DND-41 (cell line): ENCODE measurements around the gene BLOC1S5.

ENCODE experiments used
- ATAC-seq: fragments of 200-7000 bp; cut with Tn5 transposase; 3 replicates; pipeline ENCODE4 v1.9.1; 2021; ENCODE audit warnings: low read depth; ENCODE audit not compliant: insufficient read depth
- DNase-seq: peaks from one replicate; pipeline ENCODE4 v3.0.0-alpha.2; 2020
- H2AFZ ChIP-seq: 2 replicates; pipeline ENCODE4 v1.6.0; 2012; ENCODE audit warnings: low read depth, low read length
- H3K27ac ChIP-seq: 2 replicates; pipeline ENCODE4 v1.5.1; 2012; ENCODE audit warnings: low read length, inconsistent platforms
- H3K27me3 ChIP-seq: fragments of 200-600 bp; sonication (generic); 2 replicates; pipeline ENCODE4 v1.6.0; 2012; ENCODE audit warnings: low read length, mild to moderate bottlenecking, inconsistent platforms; ENCODE audit not compliant: insufficient read depth, poor library complexity
- H3K36me3 ChIP-seq: 2 replicates; pipeline ENCODE4 v1.5.1; 2012; ENCODE audit warnings: low read length, inconsistent platforms; ENCODE audit not compliant: insufficient read depth
- H3K4me1 ChIP-seq: 2 replicates; pipeline ENCODE4 v1.5.1; 2012; ENCODE audit warnings: mild to moderate bottlenecking, low read length; ENCODE audit not compliant: insufficient read depth
- H3K4me2 ChIP-seq: 2 replicates; pipeline ENCODE4 v1.6.0; 2012; ENCODE audit warnings: mild to moderate bottlenecking, moderate library complexity, low read length, inconsistent platforms; ENCODE audit not compliant: insufficient read depth
- H3K4me3 ChIP-seq, 2 experiments: fragments of 200-600 bp in 1 of 2; shearing (Covaris generic) in 1 of 2; 2 replicates each; pipeline ENCODE4 v1.5.1; 2012 to 2016; ENCODE audit warnings: inconsistent platforms in 2 of 2, low read length in 2 of 2, mild to moderate bottlenecking in 2 of 2, low read depth in 1 of 2, moderate library complexity in 1 of 2
- H3K79me2 ChIP-seq: 2 replicates; pipeline ENCODE4 v1.6.0; 2012; ENCODE audit warnings: low read length, inconsistent platforms; ENCODE audit not compliant: insufficient read depth
- H3K9ac ChIP-seq: 2 replicates; pipeline ENCODE4 v1.6.0; 2012; ENCODE audit warnings: low read depth, mild to moderate bottlenecking, inconsistent platforms, low read length, moderate library complexity
- H3K9me3 ChIP-seq: 2 replicates; pipeline ENCODE4 v1.5.1; 2012; ENCODE audit warnings: low read length, moderate library complexity, mild to moderate bottlenecking, inconsistent platforms; ENCODE audit not compliant: insufficient read depth, severe bottlenecking
- H4K20me1 ChIP-seq: 2 replicates; pipeline ENCODE4 v1.6.0; 2012; ENCODE audit warnings: low read length; ENCODE audit not compliant: insufficient read depth
- CTCF ChIP-seq: IDR thresholded peaks from 2 replicates; pipeline ENCODE4 v1.5.1; 2012; ENCODE audit warnings: borderline replicate concordance, low read length, moderate library complexity, mild to moderate bottlenecking; ENCODE audit not compliant: poor library complexity, severe bottlenecking; ENCODE audit errors: extremely low read depth
- EZH2 ChIP-seq: IDR thresholded peaks from 3 replicates; pipeline ENCODE4 v1.6.1; 2012; ENCODE audit warnings: borderline replicate concordance, low read depth, mild to moderate bottlenecking, moderate library complexity, low read length, inconsistent platforms; ENCODE audit not compliant: severe bottlenecking

Gene BLOC1S5

GRCh38 chr6:8070718-8071117 lies 6.5 kb upstream of the BLOC1S5 start:
- no peak overlapping the region for H3K4me2 ChIP-seq
- TF ChIP-seq CTCF: no peak
- TF ChIP-seq EZH2: no peak
- no peak overlapping the region for H3K4me3 ChIP-seq
- no peaks in the 10 kb centered on the region for H3K36me3 ChIP-seq
- H3K27me3 ChIP-seq: no peaks in the 10 kb centered on the region
- no peaks in the 10 kb centered on the region for H3K79me2 ChIP-seq
- no peaks in the 10 kb centered on the region for H3K4me1 ChIP-seq
- H3K9ac ChIP-seq: no peak overlapping the region
- no peaks in the 10 kb centered on the region for H4K20me1 ChIP-seq
- no peaks in the 10 kb centered on the region for H3K9me3 ChIP-seq
- no peak for ATAC-seq
- no peak overlapping the region for H2AFZ ChIP-seq
- no peak for DNase-seq
- H3K27ac ChIP-seq: no peak overlapping the region

GRCh38 chr6:8069631-8070284 lies 5.6 kb upstream of the BLOC1S5 start:
- no peaks in the 10 kb centered on the region for H4K20me1 ChIP-seq
- peaks cover 5% of the 10 kb centered on the region for H3K4me1 ChIP-seq
- DNase-seq: no peak
- H3K9ac ChIP-seq: no peak overlapping the region
- no peak overlapping the region for H2AFZ ChIP-seq
- H3K27ac ChIP-seq: no peak overlapping the region
- H3K79me2 ChIP-seq: no peaks in the 10 kb centered on the region
- no peak for TF ChIP-seq CTCF
- TF ChIP-seq EZH2: no peak
- no peak for ATAC-seq
- no peak overlapping the region for H3K4me3 ChIP-seq
- H3K4me2 ChIP-seq: no peak overlapping the region
- H3K36me3 ChIP-seq: no peaks in the 10 kb centered on the region
- H3K27me3 ChIP-seq: no peaks in the 10 kb centered on the region
- no peaks in the 10 kb centered on the region for H3K9me3 ChIP-seq

GRCh38 chr6:8069151-8069550 lies 5.0 kb upstream of the BLOC1S5 start:
- no peak overlapping the region for H3K4me3 ChIP-seq
- H3K9ac ChIP-seq: no peak overlapping the region

More at GRCh38 chr6:8069151-8069550, 5.0 kb upstream of the BLOC1S5 start:
- H3K79me2 ChIP-seq: peaks cover 4% of the 10 kb centered on the region
- ATAC-seq: no peak
- TF ChIP-seq CTCF: no peak
- TF ChIP-seq EZH2: no peak
- peaks cover 9% of the 10 kb centered on the region for H3K4me1 ChIP-seq
- no peaks in the 10 kb centered on the region for H3K9me3 ChIP-seq
- H2AFZ ChIP-seq: no peak overlapping the region
- no peaks in the 10 kb centered on the region for H3K27me3 ChIP-seq
- no peaks in the 10 kb centered on the region for H4K20me1 ChIP-seq
- no peak for DNase-seq
- no peak overlapping the region for H3K4me2 ChIP-seq
- H3K36me3 ChIP-seq: no peaks in the 10 kb centered on the region
- H3K27ac ChIP-seq: no peak overlapping the region
